Hepatocyte (in vitro differentiated cells): Measurements from ENCODE around the gene SLC66A2. TPM values are rescaled to one million over a fixed set of nuclear protein-coding genes. Genes with fewer than 3 reads are reported as not detected.
A peak's percentile ranks its signal among the peaks of the same experiment; 100 is the strongest.

Experiments
- DNase-seq: peaks from one replicate; pipeline ENCODE4 v3.0.0-alpha.2; 2016; ENCODE audit warnings: low spot score
- H2AFZ ChIP-seq: fragments of 200-600 bp; sonication (generic); 2 replicates; pipeline ENCODE4 v1.6.0; 2016; ENCODE audit warnings: antibody characterized with exemption, mild to moderate bottlenecking
- H3K27ac ChIP-seq: fragments of 200-600 bp; sonication (generic); 2 replicates; pipeline ENCODE4 v1.5.1; 2016; ENCODE audit warnings: mild to moderate bottlenecking
- H3K27me3 ChIP-seq: fragments of 200-600 bp; sonication (generic); 2 replicates; pipeline ENCODE4 v1.6.1; 2016
- H3K36me3 ChIP-seq: fragments of 200-600 bp; sonication (generic); replicated peaks from 2 replicates; pipeline ENCODE4 v1.5.1; 2016; ENCODE audit warnings: low read depth; ENCODE audit not compliant: insufficient read depth
- H3K4me1 ChIP-seq: fragments of 200-600 bp; sonication (generic); 2 replicates; pipeline ENCODE4 v1.5.1; 2016; ENCODE audit warnings: mild to moderate bottlenecking, moderate library complexity; ENCODE audit not compliant: insufficient read depth
- H3K4me2 ChIP-seq: fragments of 200-600 bp; sonication (generic); 2 replicates; pipeline ENCODE4 v1.6.0; 2016
- H3K4me3 ChIP-seq: fragments of 200-600 bp; sonication (generic); 2 replicates; pipeline ENCODE4 v1.5.1; 2016; ENCODE audit warnings: mild to moderate bottlenecking
- H3K79me2 ChIP-seq: fragments of 200-600 bp; sonication (generic); 2 replicates; pipeline ENCODE4 v1.6.0; 2017; ENCODE audit warnings: mild to moderate bottlenecking
- H3K9me2 ChIP-seq: fragments of 200-600 bp; sonication (generic); replicated peaks from 2 replicates; pipeline ENCODE4 v1.6.0; 2017; ENCODE audit warnings: mild to moderate bottlenecking; ENCODE audit not compliant: insufficient read depth
- H3K9me3 ChIP-seq: fragments of 200-600 bp; sonication (generic); 2 replicates; pipeline ENCODE4 v1.5.1; 2016; ENCODE audit warnings: low read depth, mild to moderate bottlenecking
- H4K20me1 ChIP-seq: fragments of 200-600 bp; sonication (generic); 2 replicates; pipeline ENCODE4 v1.6.0; 2016; ENCODE audit warnings: mild to moderate bottlenecking; ENCODE audit not compliant: insufficient read depth, poor library complexity, severe bottlenecking
- EZH2 ChIP-seq: fragments of 200-600 bp; sonication (generic); IDR thresholded peaks from 2 replicates; pipeline ENCODE4 v1.6.1; 2016; ENCODE audit warnings: antibody characterized with exemption, mild to moderate bottlenecking, borderline replicate concordance
- EZH2phosphoT487 ChIP-seq: fragments of 200-600 bp; sonication (generic); IDR thresholded peaks from one replicate; pipeline ENCODE4 v1.6.1; 2018; ENCODE audit warnings: antibody characterized with exemption, mild to moderate bottlenecking, low read depth, moderate library complexity; ENCODE audit not compliant: unreplicated experiment, severe bottlenecking
- WGBS: methylation state at CpG from one replicate; pipeline ENCODE4 v1.1.6; 2016; ENCODE audit warnings: low lambda C conversion rate; ENCODE audit errors: missing lambda C conversion rate; 5-methylcytosine and 5-hydroxymethylcytosine counted together
- polyA plus RNA-seq: library from polyadenylated mRNA; unstranded; fragments of >200 nt; fragmentation: Nextera tagmentation; extraction: Ambion mirVana; gene quantifications from 2 replicates; pipeline ENCODE4 v1.2.1, GENCODE V29; 2016
- total RNA-seq: library from RNA; depleted of rRNA; stranded (reverse); fragments of >200 nt; gene quantifications from 2 replicates; pipeline ENCODE4 v1.2.3, GENCODE V29; 2014
- TF ChIP-seq, protein P1 (sequence below): fragments of 200-600 bp; sonication (generic); IDR thresholded peaks from 2 replicates; pipeline ENCODE4 v1.5.1; 2016; ENCODE audit warnings: antibody characterized with exemption, mild to moderate bottlenecking; ENCODE audit not compliant: poor library complexity

Gene SLC66A2
- total and polyA plus RNA-seq, 2 experiments from 2014 or later: 31.1 to 36.5 TPM

DNA sequence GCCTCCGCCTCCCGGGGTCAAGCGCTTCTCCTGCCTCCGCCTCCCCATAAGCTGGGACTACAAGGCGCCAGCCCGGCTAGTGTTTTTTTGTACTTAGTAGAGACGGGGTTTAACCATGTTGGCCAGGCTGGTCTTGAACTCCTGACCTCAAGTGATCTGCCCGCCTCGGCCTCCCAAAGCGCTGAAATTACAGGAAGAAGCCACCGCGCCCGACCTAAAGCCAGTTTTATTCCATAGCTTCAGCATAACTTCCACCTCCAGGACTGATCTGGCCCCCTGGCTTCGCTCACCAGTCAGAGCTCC, 37.7 kb upstream of the SLC66A2 start:
- peaks cover 44% of the 10 kb centered on the region for H3K79me2 ChIP-seq
- WGBS: 73% methylated on average over 14 of the region's 14 CpGs
- H3K27me3 ChIP-seq: no peaks in the 10 kb centered on the region
- peaks cover 13% of the 10 kb centered on the region for H3K4me1 ChIP-seq
- H2AFZ ChIP-seq: no peak overlapping the region
- peaks cover 29% of the 10 kb centered on the region for H4K20me1 ChIP-seq
- H3K4me3 ChIP-seq: peak overlapping the region; percentile 82
- H3K36me3 ChIP-seq: no peaks in the 10 kb centered on the region
- TF ChIP-seq, protein P1, sequence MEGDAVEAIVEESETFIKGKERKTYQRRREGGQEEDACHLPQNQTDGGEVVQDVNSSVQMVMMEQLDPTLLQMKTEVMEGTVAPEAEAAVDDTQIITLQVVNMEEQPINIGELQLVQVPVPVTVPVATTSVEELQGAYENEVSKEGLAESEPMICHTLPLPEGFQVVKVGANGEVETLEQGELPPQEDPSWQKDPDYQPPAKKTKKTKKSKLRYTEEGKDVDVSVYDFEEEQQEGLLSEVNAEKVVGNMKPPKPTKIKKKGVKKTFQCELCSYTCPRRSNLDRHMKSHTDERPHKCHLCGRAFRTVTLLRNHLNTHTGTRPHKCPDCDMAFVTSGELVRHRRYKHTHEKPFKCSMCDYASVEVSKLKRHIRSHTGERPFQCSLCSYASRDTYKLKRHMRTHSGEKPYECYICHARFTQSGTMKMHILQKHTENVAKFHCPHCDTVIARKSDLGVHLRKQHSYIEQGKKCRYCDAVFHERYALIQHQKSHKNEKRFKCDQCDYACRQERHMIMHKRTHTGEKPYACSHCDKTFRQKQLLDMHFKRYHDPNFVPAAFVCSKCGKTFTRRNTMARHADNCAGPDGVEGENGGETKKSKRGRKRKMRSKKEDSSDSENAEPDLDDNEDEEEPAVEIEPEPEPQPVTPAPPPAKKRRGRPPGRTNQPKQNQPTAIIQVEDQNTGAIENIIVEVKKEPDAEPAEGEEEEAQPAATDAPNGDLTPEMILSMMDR: no peak
- TF ChIP-seq EZH2 (no peak), EZH2phosphoT487 (no peak)
- DNase-seq: no peak
- no peaks in the 10 kb centered on the region for H3K9me2 ChIP-seq
- H3K27ac ChIP-seq: peak overlapping the region; percentile 99
- no peaks in the 10 kb centered on the region for H3K9me3 ChIP-seq
- peak overlapping the region; percentile 79 for H3K4me2 ChIP-seq

DNA sequence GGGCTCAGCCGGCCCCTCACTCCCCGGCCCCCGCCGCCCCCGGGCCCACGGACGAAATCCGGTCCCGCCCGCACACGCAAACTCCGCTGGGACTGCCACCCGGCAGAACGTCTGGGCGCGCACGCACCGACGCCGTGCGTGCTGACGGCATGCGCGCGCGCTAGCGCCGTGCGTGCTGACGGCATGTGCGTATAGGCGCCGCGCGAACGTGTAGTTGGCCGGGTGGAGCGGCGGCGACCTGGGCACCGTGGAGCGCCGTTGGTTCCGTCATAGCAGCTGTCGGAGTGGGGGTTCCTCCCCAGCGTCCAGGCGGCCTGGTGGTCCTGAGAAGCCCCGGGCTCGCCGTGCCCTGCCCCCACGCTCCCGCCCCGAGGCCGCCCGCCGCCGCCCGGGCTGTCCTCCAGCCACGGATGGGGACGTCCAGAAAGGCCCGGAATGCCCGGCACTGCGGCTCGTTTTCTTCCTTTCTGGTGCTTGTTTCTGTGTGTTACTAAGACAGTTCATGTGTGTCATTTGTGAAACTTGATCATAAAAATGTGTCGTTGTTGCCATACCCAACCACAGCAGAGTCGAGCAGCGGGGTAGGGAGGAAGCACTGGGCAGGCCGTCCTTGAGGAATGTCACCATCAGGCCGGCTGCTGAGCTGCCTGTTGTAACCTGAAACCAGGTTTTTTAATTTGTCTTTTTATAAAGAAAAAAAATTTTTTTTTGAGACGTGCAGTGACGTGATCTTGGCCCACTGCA, 37.2 kb upstream of the SLC66A2 start, which contains the start of gene TXNL4A:
TXNL4A (minus strand) TSS at position 113 of the 744 bp plus-strand sequence. CDS start 171 bp downstream, outside the sequence.
- H3K4me2 ChIP-seq: peak within 1 kb of the TSS; percentile 79
- H3K9me2 ChIP-seq: no peaks in the 10 kb centered on the region
- no peaks in the 10 kb centered on the region for H3K36me3 ChIP-seq
- peak within 1 kb of the TSS; percentile 93 for H2AFZ ChIP-seq
- TF ChIP-seq EZH2 (no peak), EZH2phosphoT487 (no peak)
- peaks cover 34% of the 10 kb centered on the region for H4K20me1 ChIP-seq
- peaks cover 13% of the 10 kb centered on the region for H3K4me1 ChIP-seq
- WGBS: under 1% methylated on average over 29 of the region's 71 CpGs
- H3K4me3 ChIP-seq: peak within 1 kb of the TSS; percentile 82
- H3K9me3 ChIP-seq: no peaks in the 10 kb centered on the region
- DNase-seq: peak; percentile 92
- H3K27me3 ChIP-seq: no peaks in the 10 kb centered on the region
- H3K79me2 ChIP-seq: peaks cover 49% of the 10 kb centered on the region
- peak within 1 kb of the TSS; percentile 99 for H3K27ac ChIP-seq

DNA sequence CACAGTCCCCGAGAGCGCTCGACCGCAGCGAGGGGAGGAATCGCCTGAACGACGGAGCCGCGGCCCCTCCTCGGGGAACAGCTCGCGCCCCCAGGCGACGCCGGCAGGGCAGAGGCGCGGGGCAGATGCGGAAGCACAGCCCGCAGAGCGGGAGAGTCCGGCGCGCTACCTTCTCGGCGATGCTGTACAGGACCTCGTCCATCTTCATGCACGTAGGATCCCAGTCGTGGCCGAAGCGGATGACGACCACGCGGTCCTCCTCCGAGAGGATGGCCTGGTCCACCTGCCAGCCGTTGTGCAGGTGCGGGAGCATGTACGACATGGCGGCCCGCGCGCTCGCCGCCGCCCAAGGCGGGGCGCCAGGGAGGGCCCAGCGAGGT, 36.6 kb upstream of the SLC66A2 start:
- 2% methylated on average over 30 of the region's 48 CpGs for WGBS
- peak overlapping the region; percentile 79 for H3K4me2 ChIP-seq
- peak overlapping the region; percentile 99 for H3K27ac ChIP-seq
- DNase-seq: peak; percentile 77
- peaks cover 39% of the 10 kb centered on the region for H4K20me1 ChIP-seq
- H3K4me1 ChIP-seq: peaks cover 13% of the 10 kb centered on the region
- H3K9me2 ChIP-seq: no peaks in the 10 kb centered on the region
- TF ChIP-seq EZH2phosphoT487 (no peak), EZH2 (no peak)
- TF ChIP-seq, protein P1: peak; percentile 25
- H3K36me3 ChIP-seq: no peaks in the 10 kb centered on the region
- no peaks in the 10 kb centered on the region for H3K9me3 ChIP-seq
- H3K79me2 ChIP-seq: peaks cover 55% of the 10 kb centered on the region
- H2AFZ ChIP-seq: peak overlapping the region; percentile 93
- H3K27me3 ChIP-seq: no peaks in the 10 kb centered on the region
- peak overlapping the region; percentile 82 for H3K4me3 ChIP-seq

DNA sequence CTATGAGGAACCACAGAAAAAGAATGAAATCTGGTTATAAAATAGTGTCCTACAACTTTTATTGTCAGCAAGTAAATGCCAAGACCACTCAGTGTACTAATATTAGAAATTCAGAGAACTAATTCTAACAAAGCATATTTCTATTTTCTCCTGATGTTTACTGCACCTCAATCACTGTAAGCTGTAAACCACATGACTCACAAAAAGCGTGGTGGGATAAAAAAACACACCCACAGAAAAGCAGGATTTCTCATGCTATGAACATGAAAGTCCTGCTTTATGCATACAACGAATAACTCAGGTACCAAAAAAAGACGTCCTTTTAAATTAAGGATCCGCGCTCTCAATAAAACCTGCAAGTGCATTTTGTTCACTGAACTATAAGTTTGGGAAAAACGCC, 36.1 kb upstream of the SLC66A2 start:
- H3K9me3 ChIP-seq: no peaks in the 10 kb centered on the region
- DNase-seq: no peak
- TF ChIP-seq EZH2phosphoT487: no peak
- no peak for TF ChIP-seq EZH2
- TF ChIP-seq, protein P1: no peak
- peak overlapping the region; percentile 79 for H3K4me2 ChIP-seq
- H3K4me1 ChIP-seq: peaks cover 13% of the 10 kb centered on the region
- H3K9me2 ChIP-seq: no peaks in the 10 kb centered on the region
- WGBS: 1% methylated on average over 6 of the region's 6 CpGs
- H3K27ac ChIP-seq: peak overlapping the region; percentile 99
- peak overlapping the region; percentile 93 for H2AFZ ChIP-seq
- H3K27me3 ChIP-seq: no peaks in the 10 kb centered on the region
- peaks cover 60% of the 10 kb centered on the region for H3K79me2 ChIP-seq
- H3K4me3 ChIP-seq: peak overlapping the region; percentile 82
- H3K36me3 ChIP-seq: no peaks in the 10 kb centered on the region
- peaks cover 44% of the 10 kb centered on the region for H4K20me1 ChIP-seq
